ENCODE data around the gene ST3GAL4. TPM values are rescaled to one million over a fixed set of nuclear protein-coding genes. Genes with fewer than 3 reads are reported as not detected.

ST3GAL4 gene
- polyA plus RNA-seq, 1 of the 3 experiments (the other 2 are of a cell fraction): 32.0 TPM

DNA sequence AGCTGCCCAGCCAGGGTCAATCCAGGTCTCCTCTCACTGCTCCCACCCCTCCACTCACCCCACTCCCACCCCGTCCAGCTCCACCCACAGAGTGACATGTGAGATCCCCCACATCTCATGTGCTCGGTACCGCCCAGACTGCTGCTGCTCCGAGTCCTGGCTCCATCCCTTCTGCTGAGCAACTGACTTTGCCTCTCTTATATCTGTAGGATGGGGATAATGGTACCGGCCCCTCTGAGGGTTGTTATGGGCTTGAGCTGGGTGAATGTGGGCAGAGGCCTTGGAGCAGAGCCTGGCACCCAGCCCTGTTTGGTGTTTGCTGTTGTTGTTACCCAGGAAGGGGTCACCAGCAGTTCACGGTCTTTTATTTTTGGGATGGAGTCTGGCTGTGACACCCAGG, 77.0 kb downstream of the ST3GAL4 start (continued):
- TF ChIP-seq SIN3A (IDR thresholded peaks at IDR 0.05; ENCODE audit: borderline replicate concordance, low read depth, low read length) (no peak), MXI1 (IDR thresholded peaks at IDR 0.05; ENCODE audit: low read depth, low read length) (no peak), NFIC (IDR thresholded peaks at IDR 0.05; ENCODE audit: borderline replicate concordance) (no peak), ELF1 (IDR thresholded peaks at IDR 0.05) (no peak)

DNA sequence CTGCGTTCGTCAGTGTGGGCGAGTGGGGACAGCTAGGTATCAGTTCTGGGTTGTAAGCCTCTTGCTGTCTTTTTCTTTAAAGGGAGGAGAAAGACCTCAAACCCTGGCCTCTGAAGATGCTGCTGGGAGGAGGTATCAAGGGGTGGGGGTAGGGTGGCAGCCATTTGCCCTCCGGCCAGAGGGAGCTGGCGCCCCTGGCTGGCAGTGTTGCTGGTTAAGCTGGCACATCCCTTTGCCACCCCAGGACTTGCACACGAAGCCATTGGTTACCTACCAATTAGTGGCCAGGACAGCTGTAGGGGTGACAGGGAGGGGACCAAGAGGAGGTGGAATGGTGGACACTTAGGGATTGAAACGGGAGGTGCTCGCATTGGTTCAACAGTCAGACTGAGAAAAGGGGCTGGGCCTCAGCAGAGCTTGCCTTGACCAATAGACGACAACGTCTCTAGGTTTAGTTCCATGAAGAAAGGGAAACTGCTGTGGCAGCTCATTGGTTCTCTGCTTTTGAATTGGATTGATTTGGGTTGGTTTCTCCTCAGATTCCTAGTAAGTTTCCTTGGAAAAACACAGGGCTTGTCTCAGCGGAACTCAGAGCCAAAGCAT, 77.9 kb downstream of the ST3GAL4 start:
- Histone ChIP-seq H3K9me2 (no peaks in the 10 kb centered on the region), H3K27ac (ENCODE audit: low read depth in 2 of 2, low read length in 1 of 2) (no peak overlapping the region), H3K27me3 (ENCODE audit: insufficient read depth) (no peaks in the 10 kb centered on the region), H3K4me2 (no peak overlapping the region), H4K20me1 (ENCODE audit: insufficient read depth) (no peaks in the 10 kb centered on the region), H3K79me2 (ENCODE audit: insufficient read depth) (no peaks in the 10 kb centered on the region), H3F3A (replicated peaks; ENCODE audit: insufficient read depth) (peaks cover 4% of the 10 kb centered on the region), H3K9ac (no peak overlapping the region), H2AFZ (ENCODE audit: low read depth) (no peak overlapping the region), H3K9me3 (no peaks in the 10 kb centered on the region), H3K4me3 (ENCODE audit: low read depth in 2 of 2, low read length in 1 of 2) (no peak overlapping the region), H3K4me1 (ENCODE audit: control insufficient read depth in 1 of 2, insufficient read depth in 2 of 2, low read depth in 1 of 2, low read length in 1 of 2) (peaks cover 0 to 14% of the 10 kb centered on the region in 2 experiments; a peak in 3 of 4 replicates), H3K36me3 (replicated peaks in 1 of 2; ENCODE audit: control insufficient read depth in 1 of 2, insufficient read depth in 2 of 2, low read length in 1 of 2) (no peaks in the 10 kb centered on the region)
- WGBS (ENCODE audit: low lambda C conversion rate): 93% methylated on average over 11 of the region's 11 CpGs
- no peak for TF ChIP-seq TAF1 (IDR thresholded peaks at IDR 0.05; ENCODE audit: borderline replicate concordance, low read depth, low read length)
- TF ChIP-seq TCF12 (IDR thresholded peaks at IDR 0.05): no peak
- no peak for TF ChIP-seq GABPA (IDR thresholded peaks at IDR 0.05; ENCODE audit: low read depth)
- no peak for TF ChIP-seq RXRA (IDR thresholded peaks at IDR 0.05; ENCODE audit: borderline replicate concordance, low read depth)
- no peak for TF ChIP-seq EZH2phosphoT487 (IDR thresholded peaks at IDR 0.05; ENCODE audit: borderline replicate concordance, low read depth)
- no peak for TF ChIP-seq FOXJ3 (CRISPR knock-in tag; IDR thresholded peaks at IDR 0.05)
- TF ChIP-seq TEAD4 (IDR thresholded peaks at IDR 0.05; ENCODE audit: borderline replicate concordance, insufficient read depth): no peak
- no peak for TF ChIP-seq GATA2 (CRISPR knock-in tag; IDR thresholded peaks at IDR 0.05)
- TF ChIP-seq, protein P1, sequence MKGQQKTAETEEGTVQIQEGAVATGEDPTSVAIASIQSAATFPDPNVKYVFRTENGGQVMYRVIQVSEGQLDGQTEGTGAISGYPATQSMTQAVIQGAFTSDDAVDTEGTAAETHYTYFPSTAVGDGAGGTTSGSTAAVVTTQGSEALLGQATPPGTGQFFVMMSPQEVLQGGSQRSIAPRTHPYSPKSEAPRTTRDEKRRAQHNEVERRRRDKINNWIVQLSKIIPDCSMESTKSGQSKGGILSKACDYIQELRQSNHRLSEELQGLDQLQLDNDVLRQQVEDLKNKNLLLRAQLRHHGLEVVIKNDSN (IDR thresholded peaks at IDR 0.05; ENCODE audit: borderline replicate concordance, low read depth): no peak
- TF ChIP-seq RAD21 (IDR thresholded peaks at IDR 0.05; ENCODE audit: low read length): no peak
- TF ChIP-seq, protein P2, sequence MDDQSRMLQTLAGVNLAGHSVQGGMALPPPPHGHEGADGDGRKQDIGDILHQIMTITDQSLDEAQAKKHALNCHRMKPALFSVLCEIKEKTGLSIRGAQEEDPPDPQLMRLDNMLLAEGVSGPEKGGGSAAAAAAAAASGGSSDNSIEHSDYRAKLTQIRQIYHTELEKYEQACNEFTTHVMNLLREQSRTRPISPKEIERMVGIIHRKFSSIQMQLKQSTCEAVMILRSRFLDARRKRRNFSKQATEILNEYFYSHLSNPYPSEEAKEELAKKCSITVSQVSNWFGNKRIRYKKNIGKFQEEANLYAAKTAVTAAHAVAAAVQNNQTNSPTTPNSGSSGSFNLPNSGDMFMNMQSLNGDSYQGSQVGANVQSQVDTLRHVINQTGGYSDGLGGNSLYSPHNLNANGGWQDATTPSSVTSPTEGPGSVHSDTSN (IDR thresholded peaks at IDR 0.05): no peak
- TF ChIP-seq, protein P3, sequence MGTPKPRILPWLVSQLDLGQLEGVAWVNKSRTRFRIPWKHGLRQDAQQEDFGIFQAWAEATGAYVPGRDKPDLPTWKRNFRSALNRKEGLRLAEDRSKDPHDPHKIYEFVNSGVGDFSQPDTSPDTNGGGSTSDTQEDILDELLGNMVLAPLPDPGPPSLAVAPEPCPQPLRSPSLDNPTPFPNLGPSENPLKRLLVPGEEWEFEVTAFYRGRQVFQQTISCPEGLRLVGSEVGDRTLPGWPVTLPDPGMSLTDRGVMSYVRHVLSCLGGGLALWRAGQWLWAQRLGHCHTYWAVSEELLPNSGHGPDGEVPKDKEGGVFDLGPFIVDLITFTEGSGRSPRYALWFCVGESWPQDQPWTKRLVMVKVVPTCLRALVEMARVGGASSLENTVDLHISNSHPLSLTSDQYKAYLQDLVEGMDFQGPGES (IDR thresholded peaks at IDR 0.05; ENCODE audit: low read depth, low read length): no peak
- no peak for TF ChIP-seq RCOR1 (IDR thresholded peaks at IDR 0.05; ENCODE audit: low read length)
- TF ChIP-seq, protein P4, sequence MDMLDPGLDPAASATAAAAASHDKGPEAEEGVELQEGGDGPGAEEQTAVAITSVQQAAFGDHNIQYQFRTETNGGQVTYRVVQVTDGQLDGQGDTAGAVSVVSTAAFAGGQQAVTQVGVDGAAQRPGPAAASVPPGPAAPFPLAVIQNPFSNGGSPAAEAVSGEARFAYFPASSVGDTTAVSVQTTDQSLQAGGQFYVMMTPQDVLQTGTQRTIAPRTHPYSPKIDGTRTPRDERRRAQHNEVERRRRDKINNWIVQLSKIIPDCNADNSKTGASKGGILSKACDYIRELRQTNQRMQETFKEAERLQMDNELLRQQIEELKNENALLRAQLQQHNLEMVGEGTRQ (IDR thresholded peaks at IDR 0.05; ENCODE audit: borderline replicate concordance, low read depth, low read length): no peak
- no peak for TF ChIP-seq YY1 (IDR thresholded peaks at IDR 0.05; ENCODE audit: low read depth)
- TF ChIP-seq NFIC (IDR thresholded peaks at IDR 0.05; ENCODE audit: borderline replicate concordance): no peak
- CTCF ChIA-PET: interaction anchor here (0.8 to 8.3 kb wide), 6 partner anchors 10 to 557 kb away, joined by 3 to 41 read pairs (median 4); no protein-coding TSS in a partner anchor
- POLR2A ChIA-PET: no interaction called here
- no peak for DNase-seq
